ENCODE results near the gene KDM3B. TPM values are rescaled to one million over a fixed set of nuclear protein-coding genes. Genes with fewer than 3 reads are reported as not detected.

KDM3B gene
- total and polyA plus RNA-seq, 9 of the 15 experiments (the other 6 are each of a cell fraction or from before 2014, with no cell fraction given), result 13.8 to 62.8 (median 41.9) TPM

- TF ChIP-seq, protein P1, sequence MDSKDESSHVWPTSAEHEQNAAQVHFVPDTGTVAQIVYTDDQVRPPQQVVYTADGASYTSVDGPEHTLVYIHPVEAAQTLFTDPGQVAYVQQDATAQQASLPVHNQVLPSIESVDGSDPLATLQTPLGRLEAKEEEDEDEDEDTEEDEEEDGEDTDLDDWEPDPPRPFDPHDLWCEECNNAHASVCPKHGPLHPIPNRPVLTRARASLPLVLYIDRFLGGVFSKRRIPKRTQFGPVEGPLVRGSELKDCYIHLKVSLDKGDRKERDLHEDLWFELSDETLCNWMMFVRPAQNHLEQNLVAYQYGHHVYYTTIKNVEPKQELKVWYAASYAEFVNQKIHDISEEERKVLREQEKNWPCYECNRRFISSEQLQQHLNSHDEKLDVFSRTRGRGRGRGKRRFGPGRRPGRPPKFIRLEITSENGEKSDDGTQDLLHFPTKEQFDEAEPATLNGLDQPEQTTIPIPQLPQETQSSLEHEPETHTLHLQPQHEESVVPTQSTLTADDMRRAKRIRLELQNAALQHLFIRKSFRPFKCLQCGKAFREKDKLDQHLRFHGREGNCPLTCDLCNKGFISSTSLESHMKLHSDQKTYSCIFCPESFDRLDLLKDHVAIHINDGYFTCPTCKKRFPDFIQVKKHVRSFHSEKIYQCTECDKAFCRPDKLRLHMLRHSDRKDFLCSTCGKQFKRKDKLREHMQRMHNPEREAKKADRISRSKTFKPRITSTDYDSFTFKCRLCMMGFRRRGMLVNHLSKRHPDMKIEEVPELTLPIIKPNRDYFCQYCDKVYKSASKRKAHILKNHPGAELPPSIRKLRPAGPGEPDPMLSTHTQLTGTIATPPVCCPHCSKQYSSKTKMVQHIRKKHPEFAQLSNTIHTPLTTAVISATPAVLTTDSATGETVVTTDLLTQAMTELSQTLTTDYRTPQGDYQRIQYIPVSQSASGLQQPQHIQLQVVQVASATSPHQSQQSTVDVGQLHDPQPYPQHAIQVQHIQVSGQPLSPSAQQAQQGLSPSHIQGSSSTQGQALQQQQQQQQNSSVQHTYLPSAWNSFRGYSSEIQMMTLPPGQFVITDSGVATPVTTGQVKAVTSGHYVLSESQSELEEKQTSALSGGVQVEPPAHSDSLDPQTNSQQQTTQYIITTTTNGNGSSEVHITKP (IDR thresholded peaks at IDR 0.05; ENCODE audit: partially characterized antibody), result no peak
- TF ChIP-seq, protein P2, sequence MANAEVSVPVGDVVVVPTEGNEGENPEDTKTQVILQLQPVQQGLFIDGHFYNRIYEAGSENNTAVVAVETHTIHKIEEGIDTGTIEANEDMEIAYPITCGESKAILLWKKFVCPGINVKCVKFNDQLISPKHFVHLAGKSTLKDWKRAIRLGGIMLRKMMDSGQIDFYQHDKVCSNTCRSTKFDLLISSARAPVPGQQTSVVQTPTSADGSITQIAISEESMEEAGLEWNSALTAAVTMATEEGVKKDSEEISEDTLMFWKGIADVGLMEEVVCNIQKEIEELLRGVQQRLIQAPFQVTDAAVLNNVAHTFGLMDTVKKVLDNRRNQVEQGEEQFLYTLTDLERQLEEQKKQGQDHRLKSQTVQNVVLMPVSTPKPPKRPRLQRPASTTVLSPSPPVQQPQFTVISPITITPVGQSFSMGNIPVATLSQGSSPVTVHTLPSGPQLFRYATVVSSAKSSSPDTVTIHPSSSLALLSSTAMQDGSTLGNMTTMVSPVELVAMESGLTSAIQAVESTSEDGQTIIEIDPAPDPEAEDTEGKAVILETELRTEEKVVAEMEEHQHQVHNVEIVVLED (CRISPR knock-in tag; IDR thresholded peaks at IDR 0.05), result no peak; the same call in 1 of the 2 replicates
- TF ChIP-seq HDAC6 (IDR thresholded peaks at IDR 0.05; ENCODE audit: low read depth, low read length), result no peak
- no peak for TF ChIP-seq ZNF311 (CRISPR knock-in tag; IDR thresholded peaks at IDR 0.05)
- no peak for TF ChIP-seq ZBTB1 (CRISPR knock-in tag; IDR thresholded peaks at IDR 0.05; ENCODE audit: borderline replicate concordance, low read depth)
- peak; percentile 83 for TF ChIP-seq ELF1 (tag; IDR thresholded peaks at IDR 0.05)
- TF ChIP-seq NCOA6 (IDR thresholded peaks at IDR 0.05), result no peak
- TF ChIP-seq SRF (CRISPR knock-in tag; IDR thresholded peaks at IDR 0.05), result peak in 1 of 2 experiments; percentile 100; a peak in 3 of 4 replicates
- TF ChIP-seq, protein P3, sequence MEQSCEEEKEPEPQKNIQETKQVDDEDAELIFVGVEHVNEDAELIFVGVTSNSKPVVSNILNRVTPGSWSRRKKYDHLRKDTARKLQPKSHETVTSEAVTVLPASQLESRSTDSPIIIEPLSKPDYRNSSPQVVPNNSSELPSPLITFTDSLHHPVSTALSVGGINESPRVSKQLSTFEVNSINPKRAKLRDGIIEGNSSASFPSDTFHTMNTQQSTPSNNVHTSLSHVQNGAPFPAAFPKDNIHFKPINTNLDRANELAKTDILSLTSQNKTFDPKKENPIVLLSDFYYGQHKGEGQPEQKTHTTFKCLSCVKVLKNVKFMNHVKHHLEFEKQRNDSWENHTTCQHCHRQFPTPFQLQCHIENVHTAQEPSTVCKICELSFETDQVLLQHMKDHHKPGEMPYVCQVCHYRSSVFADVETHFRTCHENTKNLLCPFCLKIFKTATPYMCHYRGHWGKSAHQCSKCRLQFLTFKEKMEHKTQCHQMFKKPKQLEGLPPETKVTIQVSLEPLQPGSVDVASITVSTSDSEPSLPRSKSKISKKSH (CRISPR knock-in tag; IDR thresholded peaks at IDR 0.05), result no peak
- no peak for TF ChIP-seq SMAD1 (IDR thresholded peaks at IDR 0.05; ENCODE audit: low read depth, low read length, partially characterized antibody)
- TF ChIP-seq, protein P4, sequence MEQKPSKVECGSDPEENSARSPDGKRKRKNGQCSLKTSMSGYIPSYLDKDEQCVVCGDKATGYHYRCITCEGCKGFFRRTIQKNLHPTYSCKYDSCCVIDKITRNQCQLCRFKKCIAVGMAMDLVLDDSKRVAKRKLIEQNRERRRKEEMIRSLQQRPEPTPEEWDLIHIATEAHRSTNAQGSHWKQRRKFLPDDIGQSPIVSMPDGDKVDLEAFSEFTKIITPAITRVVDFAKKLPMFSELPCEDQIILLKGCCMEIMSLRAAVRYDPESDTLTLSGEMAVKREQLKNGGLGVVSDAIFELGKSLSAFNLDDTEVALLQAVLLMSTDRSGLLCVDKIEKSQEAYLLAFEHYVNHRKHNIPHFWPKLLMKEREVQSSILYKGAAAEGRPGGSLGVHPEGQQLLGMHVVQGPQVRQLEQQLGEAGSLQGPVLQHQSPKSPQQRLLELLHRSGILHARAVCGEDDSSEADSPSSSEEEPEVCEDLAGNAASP (IDR thresholded peaks at IDR 0.05), result no peak
- TF ChIP-seq FOXP1 (CRISPR knock-in tag; IDR thresholded peaks at IDR 0.05), result no peak; the same call in 1 of the 2 replicates
- TF ChIP-seq BRD4 (IDR thresholded peaks at IDR 0.05), result peak; percentile 79
- no peak for TF ChIP-seq RUNX1 (IDR thresholded peaks at IDR 0.05; ENCODE audit: low read depth)
- TF ChIP-seq, protein P5, sequence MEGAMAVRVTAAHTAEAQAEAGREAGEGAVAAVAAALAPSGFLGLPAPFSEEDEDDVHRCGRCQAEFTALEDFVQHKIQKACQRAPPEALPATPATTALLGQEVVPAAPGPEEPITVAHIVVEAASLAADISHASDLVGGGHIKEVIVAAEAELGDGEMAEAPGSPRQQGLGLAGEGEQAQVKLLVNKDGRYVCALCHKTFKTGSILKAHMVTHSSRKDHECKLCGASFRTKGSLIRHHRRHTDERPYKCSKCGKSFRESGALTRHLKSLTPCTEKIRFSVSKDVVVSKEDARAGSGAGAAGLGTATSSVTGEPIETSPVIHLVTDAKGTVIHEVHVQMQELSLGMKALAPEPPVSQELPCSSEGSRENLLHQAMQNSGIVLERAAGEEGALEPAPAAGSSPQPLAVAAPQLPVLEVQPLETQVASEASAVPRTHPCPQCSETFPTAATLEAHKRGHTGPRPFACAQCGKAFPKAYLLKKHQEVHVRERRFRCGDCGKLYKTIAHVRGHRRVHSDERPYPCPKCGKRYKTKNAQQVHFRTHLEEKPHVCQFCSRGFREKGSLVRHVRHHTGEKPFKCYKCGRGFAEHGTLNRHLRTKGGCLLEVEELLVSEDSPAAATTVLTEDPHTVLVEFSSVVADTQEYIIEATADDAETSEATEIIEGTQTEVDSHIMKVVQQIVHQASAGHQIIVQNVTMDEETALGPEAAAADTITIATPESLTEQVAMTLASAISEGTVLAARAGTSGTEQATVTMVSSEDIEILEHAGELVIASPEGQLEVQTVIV (CRISPR knock-in tag; IDR thresholded peaks at IDR 0.05; ENCODE audit: borderline replicate concordance), result no peak
- no peak for TF ChIP-seq EWSR1 (IDR thresholded peaks at IDR 0.05; ENCODE audit: borderline replicate concordance, low read depth, partially characterized antibody)
Measured at GRCh38 chr5:138464388-138465260, 112.1 kb downstream of the KDM3B start (continued).
